Measurements from ENCODE around the gene LRP5.

The LRP5 gene

DNA sequence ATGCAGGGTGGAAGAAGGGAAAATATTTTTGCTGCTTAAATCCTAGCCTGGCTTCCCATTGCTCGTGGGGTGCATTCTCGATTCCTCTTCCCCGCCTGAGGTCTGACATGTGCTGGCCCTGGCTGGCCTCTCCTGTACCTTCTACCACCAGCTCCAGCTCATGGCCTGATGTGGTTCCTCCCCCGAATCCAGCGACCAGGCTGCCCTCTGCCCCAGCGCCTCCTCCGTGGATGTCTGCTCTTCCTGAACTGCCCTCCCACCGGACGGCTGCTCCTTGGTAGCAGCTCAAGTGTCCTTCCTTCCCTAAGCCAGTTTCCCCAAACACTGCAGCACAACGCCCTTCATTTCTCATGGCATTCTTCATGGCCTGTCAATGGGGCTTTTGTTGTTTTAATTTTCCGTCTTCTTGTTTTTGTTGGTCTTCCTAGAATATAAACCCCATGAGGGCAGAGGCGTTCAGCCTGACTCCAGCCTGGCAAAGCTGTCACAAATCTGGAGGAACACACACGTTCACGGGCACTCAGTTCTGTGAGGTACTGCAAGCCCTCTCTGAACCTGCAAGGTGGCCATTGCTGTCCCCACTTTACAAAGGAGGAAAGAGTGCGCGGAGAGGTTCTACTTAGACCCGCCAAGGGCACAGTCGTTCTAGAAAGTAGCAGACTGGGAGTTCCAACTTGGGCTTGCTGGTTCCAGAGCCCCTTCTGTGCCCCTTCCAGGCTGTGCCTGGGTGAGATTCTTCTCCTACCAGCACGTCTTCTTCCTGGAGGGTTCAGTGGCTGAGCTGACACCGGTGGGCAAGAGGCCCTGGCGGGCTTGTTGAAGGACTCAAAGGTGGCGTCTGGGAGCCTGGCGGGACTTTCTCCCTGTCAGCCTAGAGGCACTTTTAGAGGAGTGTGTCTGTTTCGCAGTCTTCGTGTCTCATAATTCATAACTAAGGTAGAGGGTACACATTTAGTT, 953 bp upstream of the LRP5 start:
- DNase-seq, result no peak

DNA sequence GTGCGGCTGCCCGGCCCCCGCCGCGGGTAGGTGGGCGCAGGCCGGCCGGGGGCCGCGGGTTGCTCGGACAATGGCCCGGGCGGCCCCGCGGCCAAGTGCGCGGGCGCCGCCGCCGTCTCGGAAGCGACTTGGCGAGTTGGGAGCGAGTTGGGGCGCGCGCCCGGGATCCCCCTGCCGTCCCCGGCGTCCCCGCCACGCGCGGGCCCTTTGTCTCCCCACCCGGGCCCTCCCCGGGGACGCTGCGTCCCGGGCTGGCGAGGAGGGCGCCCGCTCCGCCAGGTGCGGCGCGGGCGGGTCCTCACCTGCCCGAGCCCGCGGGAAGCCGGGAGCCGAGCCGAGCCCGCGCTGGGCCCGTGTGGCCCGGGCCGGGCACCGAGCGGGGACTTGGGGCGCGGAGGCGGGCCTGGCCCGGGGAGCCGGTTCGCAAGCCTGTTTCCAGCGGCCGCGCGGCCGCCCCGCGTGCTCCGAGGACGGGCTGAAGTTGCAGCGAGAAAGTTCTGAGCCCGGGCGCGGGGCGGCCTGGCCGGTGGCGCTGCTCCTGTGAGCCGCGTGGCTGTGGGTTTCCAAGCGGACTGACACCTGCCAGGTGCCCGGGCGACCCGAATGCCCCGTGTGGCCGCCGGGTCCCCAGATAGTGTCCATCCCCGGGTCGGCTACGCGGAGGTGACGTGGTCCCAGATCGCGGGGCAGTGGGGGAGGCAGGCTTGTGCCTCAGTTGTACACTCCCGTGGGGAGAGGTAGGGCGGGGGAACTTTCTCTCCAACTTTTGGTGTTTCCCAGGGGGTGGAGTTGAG, 586 bp downstream of the LRP5 start:
- peak; percentile 5 for DNase-seq

DNA sequence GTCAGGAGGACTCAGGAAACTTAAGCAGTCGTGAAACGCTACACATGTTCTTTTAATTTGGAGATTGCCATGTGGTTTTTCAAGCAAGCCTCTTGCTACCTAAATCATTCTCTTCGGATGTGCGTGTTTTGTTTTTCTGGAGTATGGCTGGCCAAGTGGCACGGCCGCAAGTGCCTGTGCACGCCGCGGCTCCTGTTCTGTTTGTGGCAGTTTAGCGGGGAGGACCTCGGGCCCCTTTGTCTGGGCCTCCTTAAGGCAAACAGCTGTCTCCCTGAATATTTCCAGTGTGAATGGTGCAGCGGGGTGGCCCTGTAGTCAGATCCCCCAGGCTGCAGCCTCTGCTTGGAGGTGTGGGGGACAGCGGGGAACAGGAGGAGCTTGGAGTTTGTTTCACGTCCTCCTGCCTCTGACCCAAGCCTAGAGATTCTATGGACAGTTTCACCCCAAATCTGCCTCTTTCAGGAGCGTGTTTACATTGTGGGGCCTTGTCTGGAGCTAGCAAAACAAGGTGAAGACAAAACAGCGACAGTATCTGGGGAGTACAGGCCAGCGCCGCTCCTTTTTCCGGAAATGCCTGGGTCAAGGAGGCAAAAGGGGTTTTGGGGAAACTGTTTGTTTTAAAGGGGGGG, 1.3 kb downstream of the LRP5 start:
- no peak for DNase-seq

DNA sequence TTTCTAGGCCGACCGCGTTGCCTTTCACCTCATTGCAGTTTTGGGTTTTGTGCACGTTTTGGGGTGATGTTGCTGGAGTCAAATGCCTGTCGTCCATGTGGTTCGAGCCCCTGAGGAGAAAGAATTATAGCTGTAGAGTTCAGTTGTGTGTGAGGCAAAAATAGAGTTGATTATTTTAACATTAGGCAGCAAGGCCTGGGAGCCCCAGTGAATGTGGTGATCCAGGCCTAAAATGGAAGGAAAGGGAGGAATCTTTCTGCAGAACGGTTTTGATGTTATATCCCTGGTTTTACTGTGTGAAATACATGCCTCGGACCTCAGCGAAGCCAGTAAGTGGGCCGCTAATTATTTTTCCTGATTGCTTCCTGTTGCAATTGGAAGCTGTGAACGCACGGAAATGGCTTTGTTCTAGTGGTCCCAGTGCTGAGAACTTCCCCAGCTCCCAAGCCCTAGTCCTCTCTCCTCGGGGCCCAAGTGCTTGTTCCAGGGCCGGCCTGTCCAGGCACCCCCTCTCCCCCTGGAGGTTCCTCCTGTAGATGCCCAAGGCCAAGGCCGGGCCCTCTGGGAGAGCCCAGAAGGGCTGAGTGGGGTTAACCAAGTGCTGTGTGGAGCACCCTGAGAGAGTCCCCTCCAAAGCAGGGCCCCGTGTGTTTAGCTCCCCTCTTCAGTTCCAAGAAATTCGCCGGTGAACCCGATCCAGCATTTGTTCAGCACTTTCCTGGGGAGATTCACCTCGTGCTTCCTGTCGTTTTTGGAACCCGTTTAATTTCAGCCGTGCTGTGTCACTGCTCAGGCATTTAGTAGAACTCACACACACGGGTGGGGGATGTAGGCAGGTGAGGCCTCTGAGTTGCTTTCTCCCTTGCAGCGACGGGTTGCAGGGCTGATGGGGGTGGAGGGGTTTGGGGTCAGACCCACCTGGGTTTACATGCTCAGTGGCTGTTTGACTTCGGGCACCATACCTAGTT, 2.1 kb downstream of the LRP5 start:
- DNase-seq, result no peak

DNA sequence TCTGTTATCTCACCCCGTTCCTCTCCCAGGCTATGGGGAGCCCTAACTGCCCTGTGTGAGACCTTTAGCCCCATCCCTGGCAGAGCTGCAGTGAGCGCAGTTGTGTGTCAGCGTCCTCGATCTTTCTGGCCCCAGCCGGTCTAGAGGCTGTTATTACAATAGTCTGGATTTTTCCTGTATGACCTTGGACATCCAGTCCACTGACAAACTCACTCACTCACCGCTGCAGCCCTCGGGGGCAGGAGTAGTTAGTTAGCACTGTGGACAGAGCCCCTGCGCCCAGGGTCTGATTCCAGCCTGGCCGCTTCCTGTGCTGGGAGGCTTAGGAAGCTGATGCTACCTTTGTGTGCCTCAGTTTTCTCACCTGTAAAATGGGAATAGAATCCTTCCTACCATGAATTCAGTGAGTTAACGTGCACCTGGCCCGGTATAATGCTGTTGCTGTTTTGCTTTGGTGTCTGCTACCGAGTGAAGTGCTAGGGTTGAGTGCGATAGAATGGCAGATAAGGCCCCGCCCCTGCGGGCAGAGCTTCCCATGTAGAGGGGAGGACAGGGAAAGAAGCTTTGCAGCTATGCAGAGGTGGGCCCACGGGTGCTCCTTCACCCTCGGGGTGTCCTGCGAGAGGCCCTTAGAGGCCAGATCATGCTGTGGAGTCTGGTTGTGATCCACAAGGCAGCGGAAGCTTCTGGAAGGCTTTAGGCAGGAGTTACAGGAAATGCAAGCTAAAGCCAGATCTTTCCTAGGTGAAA, 3.0 kb downstream of the LRP5 start:
- no peak for DNase-seq

DNA sequence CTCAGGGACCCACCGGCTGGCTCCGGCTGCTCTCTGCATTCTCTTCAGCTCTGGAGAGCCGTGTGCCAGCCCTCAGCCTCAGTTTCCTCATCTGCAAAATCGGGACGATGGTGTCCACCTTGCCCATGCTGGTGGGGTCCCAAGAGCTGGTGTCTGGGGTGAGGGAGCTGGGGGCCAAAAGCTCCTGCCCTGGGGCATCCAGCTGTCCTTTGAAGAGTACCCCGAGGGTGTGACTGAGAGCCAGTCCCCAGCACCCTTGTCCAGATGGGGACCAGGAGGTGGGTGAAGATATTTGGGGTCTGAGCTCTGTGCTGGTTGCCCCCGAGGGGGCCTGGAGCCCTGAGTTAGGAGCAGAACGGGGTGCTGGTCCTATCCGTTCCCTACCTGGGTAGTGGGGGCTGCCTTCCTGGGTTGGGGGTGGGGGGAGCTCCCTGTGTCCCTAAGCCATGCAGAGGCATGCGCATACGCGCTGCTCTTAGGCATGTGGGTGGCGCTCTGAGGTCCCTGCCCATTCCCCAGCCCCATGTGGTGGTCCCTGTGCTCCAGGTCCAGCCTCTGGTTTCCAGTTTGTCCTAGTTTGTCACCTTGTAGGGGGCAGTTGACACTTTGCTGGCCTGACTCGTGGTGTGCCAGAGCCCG, 4.9 kb downstream of the LRP5 start:
- no peak for DNase-seq

DNA sequence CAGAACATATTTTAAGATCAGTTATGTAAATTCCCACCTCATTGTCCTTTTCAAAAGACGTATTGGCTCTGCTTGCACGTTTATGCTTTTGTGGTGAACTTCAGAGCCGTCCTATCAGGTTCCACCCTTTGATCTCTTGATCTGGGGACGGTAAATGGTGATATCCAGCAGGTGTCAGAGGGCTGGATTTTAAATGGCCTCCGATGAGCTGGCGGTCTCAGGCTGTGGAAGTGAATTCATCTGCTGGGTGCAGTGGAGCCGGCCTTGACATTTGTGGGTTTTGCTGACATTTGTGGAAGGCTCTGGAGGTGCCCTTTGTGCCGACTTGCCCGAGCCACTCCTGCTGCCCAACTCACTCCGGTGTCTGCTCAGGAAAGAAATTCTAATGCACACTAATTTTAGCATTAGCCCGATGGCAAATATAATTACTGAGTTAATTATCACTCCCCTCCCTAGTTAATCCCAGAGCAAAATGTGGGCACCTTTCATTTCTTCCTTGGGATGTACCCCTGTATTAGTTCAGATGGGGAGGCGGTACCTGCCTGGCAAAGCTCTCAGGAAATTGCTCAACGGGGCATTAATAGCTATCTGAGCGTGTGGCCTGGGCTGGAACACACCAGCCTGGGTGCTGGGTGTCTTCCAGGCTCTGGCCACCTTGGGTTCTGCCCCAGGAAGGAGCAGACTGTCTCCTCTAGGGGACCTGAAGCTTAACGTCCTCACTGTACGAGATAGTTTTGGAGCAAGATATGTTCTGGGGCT, 9.1 kb downstream of the LRP5 start:
- DNase-seq, result no peak

DNA sequence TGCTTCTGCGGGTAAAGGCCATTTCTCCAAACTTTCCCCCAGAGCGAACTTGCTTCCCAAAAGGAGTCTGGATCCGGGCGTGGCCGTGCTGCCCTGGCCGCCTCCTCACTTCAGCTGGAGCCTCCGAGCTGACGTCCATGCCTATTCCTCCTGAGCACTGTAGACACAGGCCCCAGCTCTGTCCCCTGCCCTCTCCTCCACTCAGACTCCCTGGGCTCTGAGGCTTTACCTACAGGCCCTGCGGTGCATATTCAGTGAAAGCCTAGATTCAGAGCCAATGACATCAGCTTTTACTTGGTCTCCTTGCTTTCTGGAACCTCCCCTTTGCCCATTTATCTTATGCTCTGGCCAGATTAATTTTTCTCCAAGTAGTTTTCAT, 9.7 kb downstream of the LRP5 start:
- no peak for DNase-seq

DNA sequence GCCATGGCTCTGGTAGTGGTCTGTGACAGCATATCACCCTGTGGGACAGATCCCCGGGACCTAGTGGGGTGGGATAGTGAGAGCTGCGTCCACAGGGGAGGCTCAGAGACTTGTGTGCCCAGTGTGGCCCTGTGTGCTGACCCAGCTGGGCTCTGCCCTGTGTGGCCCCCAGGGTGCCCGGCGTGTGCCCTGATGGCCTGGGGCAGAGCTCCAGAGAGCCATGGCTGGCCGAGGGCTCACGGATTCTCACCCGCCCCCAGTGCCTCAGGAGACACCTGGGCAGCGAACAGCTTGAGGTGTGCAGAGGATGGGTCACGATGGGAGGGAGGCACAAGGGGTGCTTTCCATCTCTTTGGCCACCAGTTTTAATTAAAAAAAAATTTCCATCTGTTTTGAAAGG, 11.8 kb downstream of the LRP5 start:
- no peak for DNase-seq

DNA sequence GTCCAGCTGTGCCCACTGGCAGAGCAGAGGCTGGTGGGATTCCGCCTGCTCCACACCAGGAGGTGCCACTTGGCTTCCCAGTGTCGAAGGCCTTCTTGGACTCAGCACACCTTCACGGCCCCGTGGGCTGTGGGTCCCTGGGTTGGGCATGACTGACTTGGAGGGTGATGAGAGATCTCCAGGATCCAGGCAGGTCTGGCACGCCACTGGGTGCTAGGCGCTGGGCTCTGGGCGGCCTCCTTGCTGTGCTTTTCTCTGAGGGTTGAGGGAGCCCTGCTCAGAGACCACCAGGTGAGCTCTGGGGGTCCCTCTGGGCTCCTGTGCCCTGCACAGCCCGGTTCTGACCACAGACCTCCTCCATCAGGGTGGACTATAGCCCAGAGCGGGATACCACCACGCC, 12.3 kb downstream of the LRP5 start:
- DNase-seq, result no peak

DNA sequence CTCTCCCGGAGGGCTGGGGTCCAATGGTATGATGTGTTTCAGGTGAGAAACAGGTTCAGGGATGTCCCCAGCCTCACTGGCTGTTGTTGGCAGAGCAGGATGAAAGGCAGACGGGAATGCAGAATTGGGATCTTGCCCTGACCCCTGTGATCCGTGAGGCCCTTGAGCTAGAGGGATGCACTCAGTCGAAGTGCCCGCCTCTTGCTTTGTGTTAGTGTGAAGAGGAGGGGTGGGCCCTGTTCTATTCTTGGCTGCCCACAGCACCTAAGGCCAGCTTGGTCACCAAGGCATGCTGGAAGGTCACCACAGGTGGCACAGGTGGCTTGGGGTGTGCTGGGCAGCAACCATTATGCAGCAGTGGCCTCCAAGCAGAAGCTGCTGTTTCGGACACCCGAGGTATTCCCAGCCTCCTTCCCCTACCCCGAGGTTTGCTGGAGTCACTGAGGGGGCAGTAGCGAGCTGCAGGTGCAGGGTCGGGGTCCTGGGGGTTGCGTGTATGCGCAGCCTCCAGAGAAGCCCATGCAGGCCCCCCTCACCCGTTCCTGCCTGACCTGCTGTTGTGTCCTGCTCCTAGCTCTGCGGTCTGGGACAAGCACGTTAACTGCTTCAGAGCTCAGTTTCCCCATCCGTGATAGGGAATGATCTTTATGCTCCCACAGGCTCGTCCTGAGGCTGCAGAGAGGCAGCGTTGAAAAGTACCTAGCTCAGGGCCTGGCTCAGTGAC, 13.0 kb downstream of the LRP5 start:
- no peak for DNase-seq

DNA sequence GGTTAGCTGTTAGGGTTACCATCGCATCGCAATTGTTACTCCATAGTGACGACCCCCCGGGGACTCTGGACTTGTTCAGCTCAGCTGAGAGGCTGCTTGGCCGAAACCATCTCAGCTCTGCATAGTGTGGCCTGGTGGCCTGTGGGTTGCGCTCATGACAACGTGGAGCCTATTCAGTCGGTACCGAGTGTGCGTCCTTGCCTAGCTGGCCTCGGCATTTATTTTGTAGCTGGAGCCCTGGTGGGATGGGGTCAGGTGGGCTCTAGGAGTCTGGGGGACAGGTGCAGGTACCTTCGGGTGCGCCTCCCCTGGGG, 13.5 kb downstream of the LRP5 start:
- no peak for DNase-seq

DNA sequence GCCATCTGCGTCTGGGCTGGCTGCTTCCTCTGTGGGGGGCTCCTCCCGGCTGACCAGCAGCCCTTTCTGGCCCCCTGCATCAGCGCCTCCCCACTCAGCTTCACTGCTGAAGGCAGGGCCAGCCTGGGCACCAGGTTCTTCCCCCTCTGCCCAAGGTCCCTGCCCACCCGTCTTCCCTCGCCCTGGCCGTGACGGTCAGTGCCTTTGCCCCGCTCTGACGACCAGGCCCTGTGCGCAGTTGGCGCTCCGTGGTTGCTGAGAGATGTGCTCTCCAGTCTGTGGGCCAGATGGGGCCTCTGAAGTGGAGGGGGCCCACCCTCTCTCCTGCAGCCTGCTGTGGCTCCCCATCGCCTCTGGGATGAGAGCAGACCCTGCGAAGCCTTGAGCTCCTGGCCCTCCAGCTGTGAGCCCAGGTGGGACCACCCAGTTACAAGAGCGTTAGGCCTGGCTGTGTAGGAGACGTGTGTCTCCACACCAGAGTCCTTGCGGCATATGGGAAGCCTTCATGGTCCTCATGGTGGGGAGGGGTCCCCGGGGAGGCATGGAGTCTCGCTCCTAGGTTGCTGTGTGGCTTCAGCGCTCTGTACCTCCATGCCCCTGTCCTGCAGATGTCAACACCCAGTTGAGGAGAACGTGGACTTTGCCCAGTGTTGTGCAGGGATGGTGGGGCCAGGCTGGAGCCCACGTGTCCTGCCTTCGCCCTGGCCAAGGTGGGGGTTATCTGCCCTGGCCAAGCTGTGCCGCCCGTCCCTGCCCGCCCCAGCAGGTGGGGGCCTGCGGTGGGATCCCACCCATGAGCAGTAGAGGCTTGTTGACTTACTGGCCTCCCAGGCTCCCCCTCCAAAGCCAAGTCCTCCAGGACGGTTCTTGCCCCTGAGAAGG, 14.2 kb downstream of the LRP5 start:
- no peak for DNase-seq

DNA sequence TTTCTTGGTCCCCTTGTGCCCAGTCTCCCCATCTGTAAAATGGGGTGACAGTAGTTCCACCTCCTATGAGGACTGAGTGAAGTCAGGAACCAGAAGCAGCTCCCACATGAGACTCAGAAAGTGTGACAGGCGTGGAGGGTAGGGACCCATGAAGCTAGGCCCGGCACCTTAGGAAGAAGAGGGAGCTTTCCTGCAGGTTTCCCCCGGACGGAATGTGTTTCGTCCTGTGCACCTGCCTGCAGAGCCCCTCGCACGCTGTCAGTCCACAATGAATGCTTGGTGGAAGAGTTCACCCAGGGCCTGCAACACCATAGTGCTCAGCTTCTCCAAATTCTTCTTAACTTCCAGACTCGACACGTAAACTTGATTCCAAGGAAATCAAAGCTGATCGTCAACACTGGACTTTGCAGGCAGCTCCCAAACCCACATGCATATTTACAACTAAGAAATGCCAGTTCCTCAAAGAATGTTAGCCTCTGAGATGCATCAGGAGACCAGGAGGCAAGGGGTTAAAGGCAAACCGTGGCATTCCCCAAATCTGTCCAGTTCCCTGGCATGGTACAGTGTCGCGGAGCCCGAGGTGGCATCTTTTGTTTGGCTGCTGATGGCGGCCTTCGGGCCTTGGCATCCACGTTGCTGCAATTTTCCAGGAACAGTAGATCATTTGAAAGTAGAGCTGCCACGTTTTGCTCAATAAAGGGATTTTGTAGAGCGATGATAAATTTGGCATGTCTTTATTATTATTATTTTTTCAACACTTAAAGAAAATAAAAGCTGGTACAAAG, 15.4 kb downstream of the LRP5 start:
- no peak for DNase-seq

DNA sequence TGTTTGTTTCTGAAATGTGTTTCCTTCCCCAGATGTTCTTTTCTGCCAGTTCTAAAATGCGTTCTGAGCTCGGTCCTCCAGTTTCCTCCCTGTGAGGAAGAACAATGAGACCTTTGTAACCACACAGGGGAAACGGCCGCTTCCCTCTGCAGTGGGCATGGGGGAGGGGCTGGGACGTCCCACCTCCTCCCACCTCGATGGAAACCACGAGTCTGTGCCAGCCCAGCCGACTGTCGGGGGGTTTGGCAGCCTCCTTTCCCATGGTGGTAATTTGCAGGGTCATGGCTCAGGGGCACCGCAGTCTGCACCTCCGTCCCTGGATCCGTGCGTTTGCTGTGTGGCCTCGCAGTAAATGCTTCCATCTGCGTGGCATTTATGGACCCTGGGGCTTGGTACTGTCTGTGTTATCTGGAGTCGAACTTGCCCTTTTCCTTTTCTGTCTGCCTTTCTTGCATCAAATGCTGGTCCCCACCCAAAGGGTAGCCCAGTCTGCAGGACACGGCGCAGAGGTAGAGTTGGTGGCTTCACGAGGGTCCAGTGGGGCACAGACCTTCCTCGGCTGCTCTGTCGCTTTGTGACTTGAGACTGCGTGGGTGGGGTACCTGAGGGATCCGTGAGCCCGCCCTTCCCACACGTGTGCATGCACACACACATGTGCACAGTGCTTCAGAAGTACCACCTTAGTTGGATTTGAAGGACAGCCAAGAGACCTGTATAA, 16.1 kb downstream of the LRP5 start:
- DNase-seq, result no peak

DNA sequence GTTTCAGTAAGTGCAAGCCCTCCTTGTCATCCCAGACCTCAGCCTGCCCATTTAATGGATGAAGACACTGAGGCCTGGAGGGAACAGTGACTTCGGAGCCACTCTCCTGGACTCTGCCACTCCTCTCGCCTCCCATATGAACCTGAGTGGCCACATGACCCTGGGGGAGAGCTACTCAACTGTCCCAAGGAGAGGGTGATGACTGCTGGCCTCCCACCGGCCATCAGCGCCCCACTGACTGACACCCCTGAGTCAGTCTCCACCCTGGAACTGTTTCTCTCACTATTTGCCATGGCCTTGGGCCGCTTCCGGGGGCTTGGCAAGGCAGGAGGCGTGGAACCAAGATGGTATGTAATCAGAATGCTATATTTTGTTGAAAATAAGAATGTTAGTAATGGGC, 17.1 kb downstream of the LRP5 start:
- DNase-seq, result no peak

DNA sequence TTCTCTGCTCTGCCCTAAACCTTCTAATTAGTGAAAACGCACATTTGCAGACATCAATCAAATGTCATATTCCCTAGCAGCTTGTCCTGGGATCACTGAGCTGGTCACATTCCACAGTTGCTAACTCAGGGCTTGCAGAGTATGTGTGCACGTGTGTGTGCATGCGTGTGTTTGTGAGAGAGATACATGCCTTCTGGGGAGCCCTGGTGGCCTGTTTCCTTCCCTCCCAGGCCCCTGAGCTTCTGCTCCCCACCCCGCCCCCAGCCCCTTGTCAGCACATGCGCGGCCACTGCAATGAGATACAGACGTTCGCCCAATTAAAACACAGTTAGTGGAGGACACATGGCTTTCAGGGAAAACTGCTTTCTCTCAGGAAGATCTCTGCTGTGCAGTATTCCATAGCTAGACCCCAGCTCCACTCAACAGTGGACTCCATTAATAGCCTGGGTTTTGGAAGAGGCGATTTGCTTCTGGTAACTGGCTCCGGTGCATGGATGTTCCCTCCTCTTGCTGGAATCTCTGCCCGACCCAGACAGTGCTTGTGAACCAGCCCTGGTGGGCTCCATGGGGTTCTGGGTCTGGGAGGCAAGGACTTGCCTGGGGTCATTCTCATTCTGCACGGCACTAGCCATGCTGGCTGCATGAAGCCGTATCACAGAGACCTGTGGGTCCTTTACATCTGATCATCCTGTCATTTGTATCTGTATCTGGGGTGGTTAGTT, 17.7 kb downstream of the LRP5 start:
- DNase-seq, result no peak

Measured in CD4-positive, alpha-beta T cell treated with Interleukin-21 for 1 hour (primary cell).